ENCODE measurements around the gene ADAMTS14.
"Not testable (repeated sequence)": the region's sequence is repeated elsewhere in the genome, so short reads cannot be mapped to it uniquely, and the experiment has no call there.

The ADAMTS14 gene

GRCh38 chr10:70769121-70769520, 96.8 kb downstream of the ADAMTS14 start:
- H3K27me3 Mint-ChIP-seq, result peaks cover 18% of the 10 kb centered on the region
- no peak overlapping the region for H3K4me3 Mint-ChIP-seq
- no peaks in the 10 kb centered on the region for H3K4me1 Mint-ChIP-seq
- no peaks in the 10 kb centered on the region for H3K36me3 Mint-ChIP-seq
- ATAC-seq, result no peak
- no peak overlapping the region for H3K27ac Mint-ChIP-seq
- H3K9me3 Mint-ChIP-seq, result peaks cover 12% of the 10 kb centered on the region

- H3K4me3 Mint-ChIP-seq, result no peak overlapping the region
- no peak overlapping the region for H3K27ac Mint-ChIP-seq
- no peaks in the 10 kb centered on the region for H3K36me3 Mint-ChIP-seq
- peaks cover 12% of the 10 kb centered on the region for H3K9me3 Mint-ChIP-seq
- H3K4me1 Mint-ChIP-seq, result no peaks in the 10 kb centered on the region
- H3K27me3 Mint-ChIP-seq, result peaks cover 26% of the 10 kb centered on the region
- ATAC-seq, result no peak
These were observed 97.7 kb downstream of the ADAMTS14 start for GRCh38 chr10:70770001-70770400.

- H3K4me1 Mint-ChIP-seq, H3K9me3 Mint-ChIP-seq, H3K36me3 Mint-ChIP-seq, H3K27ac Mint-ChIP-seq, ATAC-seq, H3K4me3 Mint-ChIP-seq: not testable (repeated sequence)
- H3K27me3 Mint-ChIP-seq, result peaks cover 27% of the 10 kb centered on the region
These were observed 98.2 kb downstream of the ADAMTS14 start for GRCh38 chr10:70770516-70770915.

- Mint-ChIP-seq H3K27ac (no peak overlapping the region), H3K4me3 (no peak overlapping the region), H3K36me3 (no peaks in the 10 kb centered on the region), H3K9me3 (peaks cover 5% of the 10 kb centered on the region), H3K27me3 (peaks cover 23% of the 10 kb centered on the region), H3K4me1 (no peaks in the 10 kb centered on the region)
- ATAC-seq, result peak; percentile 14
These were observed 99.2 kb downstream of the ADAMTS14 start for GRCh38 chr10:70771311-70772194.

GRCh38 chr10:70772627-70773026, 100.3 kb downstream of the ADAMTS14 start:
- no peak for ATAC-seq
- no peaks in the 10 kb centered on the region for H3K4me1 Mint-ChIP-seq
- H3K27me3 Mint-ChIP-seq, result peaks cover 13% of the 10 kb centered on the region
- H3K4me3 Mint-ChIP-seq, result no peak overlapping the region
- H3K27ac Mint-ChIP-seq, result no peak overlapping the region
- H3K36me3 Mint-ChIP-seq, result no peaks in the 10 kb centered on the region
- H3K9me3 Mint-ChIP-seq, result no peaks in the 10 kb centered on the region

- no peak for ATAC-seq
- H3K4me1 Mint-ChIP-seq, result no peaks in the 10 kb centered on the region
- H3K27me3 Mint-ChIP-seq, result peaks cover 9% of the 10 kb centered on the region
- no peak overlapping the region for H3K4me3 Mint-ChIP-seq
- no peaks in the 10 kb centered on the region for H3K9me3 Mint-ChIP-seq
- H3K36me3 Mint-ChIP-seq, result no peaks in the 10 kb centered on the region
- H3K27ac Mint-ChIP-seq, result no peak overlapping the region
These were observed 101.2 kb downstream of the ADAMTS14 start for GRCh38 chr10:70773461-70773860.

- no peak overlapping the region for H3K27ac Mint-ChIP-seq
- no peaks in the 10 kb centered on the region for H3K36me3 Mint-ChIP-seq
- no peak for ATAC-seq
- peaks cover 9% of the 10 kb centered on the region for H3K27me3 Mint-ChIP-seq
- no peak overlapping the region for H3K4me3 Mint-ChIP-seq
- H3K9me3 Mint-ChIP-seq, result no peaks in the 10 kb centered on the region
- no peaks in the 10 kb centered on the region for H3K4me1 Mint-ChIP-seq
These were observed 101.9 kb downstream of the ADAMTS14 start for GRCh38 chr10:70773965-70774809.

- Mint-ChIP-seq H3K4me3 (no peak overlapping the region), H3K27me3 (peaks cover 9% of the 10 kb centered on the region)
These were observed 102.7 kb downstream of the ADAMTS14 start for GRCh38 chr10:70774810-70775678.

GRCh38 chr10:70775679-70776454, 103.6 kb downstream of the ADAMTS14 start:
- Mint-ChIP-seq H3K27me3 (peaks cover 9% of the 10 kb centered on the region), H3K36me3 (no peaks in the 10 kb centered on the region), H3K27ac (no peak overlapping the region), H3K9me3 (no peaks in the 10 kb centered on the region), H3K4me1 (no peaks in the 10 kb centered on the region), H3K4me3 (no peak overlapping the region)
- no peak for ATAC-seq

More at GRCh38 chr10:70774810-70775678, 102.7 kb downstream of the ADAMTS14 start:
- Mint-ChIP-seq H3K9me3 (no peaks in the 10 kb centered on the region), H3K4me1 (no peaks in the 10 kb centered on the region), H3K36me3 (no peaks in the 10 kb centered on the region), H3K27ac (no peak overlapping the region)
- no peak for ATAC-seq

- ATAC-seq, result no peak
- Mint-ChIP-seq H3K27me3 (peaks cover 9% of the 10 kb centered on the region), H3K4me3 (no peak overlapping the region), H3K27ac (no peak overlapping the region), H3K9me3 (no peaks in the 10 kb centered on the region), H3K4me1 (no peaks in the 10 kb centered on the region), H3K36me3 (no peaks in the 10 kb centered on the region)
These were observed 104.2 kb downstream of the ADAMTS14 start for GRCh38 chr10:70776455-70777005.

GRCh38 chr10:70777063-70777875, 105.0 kb downstream of the ADAMTS14 start:
- ATAC-seq, result no peak
- H3K27me3 Mint-ChIP-seq, result peaks cover 9% of the 10 kb centered on the region
- H3K4me1 Mint-ChIP-seq, result no peaks in the 10 kb centered on the region
- H3K4me3 Mint-ChIP-seq, result no peak overlapping the region
- H3K27ac Mint-ChIP-seq, result no peak overlapping the region
- no peaks in the 10 kb centered on the region for H3K36me3 Mint-ChIP-seq
- no peaks in the 10 kb centered on the region for H3K9me3 Mint-ChIP-seq

GRCh38 chr10:70778267-70778924, 106.1 kb downstream of the ADAMTS14 start:
- Mint-ChIP-seq H3K4me3 (no peak overlapping the region), H3K27me3 (peaks cover 9% of the 10 kb centered on the region), H3K9me3 (no peaks in the 10 kb centered on the region), H3K36me3 (no peaks in the 10 kb centered on the region), H3K27ac (no peak overlapping the region), H3K4me1 (no peaks in the 10 kb centered on the region)
- no peak for ATAC-seq

- no peaks in the 10 kb centered on the region for H3K9me3 Mint-ChIP-seq
- H3K4me1 Mint-ChIP-seq, result no peaks in the 10 kb centered on the region
- no peak overlapping the region for H3K4me3 Mint-ChIP-seq
- ATAC-seq, result no peak
- no peak overlapping the region for H3K27ac Mint-ChIP-seq
- no peaks in the 10 kb centered on the region for H3K36me3 Mint-ChIP-seq
- peaks cover 9% of the 10 kb centered on the region for H3K27me3 Mint-ChIP-seq
These were observed 106.8 kb downstream of the ADAMTS14 start for GRCh38 chr10:70779088-70779487.
